ACHN (cell line): Measurements from ENCODE around the gene STRADA.

ENCODE experiments used
- DNase-seq: peaks from one replicate; pipeline ENCODE4 v3.0.0-alpha.2; 2015
- in situ Hi-C: cut with HindIII; loops from 2 replicates; pipeline ENCODE4 v1.10.0; 2017; ENCODE audit warnings: low sequenced_read_pairs, low pct_ligation_motif_present, low pct_unique_long_range_greater_than_20kb

Gene STRADA, protein sequence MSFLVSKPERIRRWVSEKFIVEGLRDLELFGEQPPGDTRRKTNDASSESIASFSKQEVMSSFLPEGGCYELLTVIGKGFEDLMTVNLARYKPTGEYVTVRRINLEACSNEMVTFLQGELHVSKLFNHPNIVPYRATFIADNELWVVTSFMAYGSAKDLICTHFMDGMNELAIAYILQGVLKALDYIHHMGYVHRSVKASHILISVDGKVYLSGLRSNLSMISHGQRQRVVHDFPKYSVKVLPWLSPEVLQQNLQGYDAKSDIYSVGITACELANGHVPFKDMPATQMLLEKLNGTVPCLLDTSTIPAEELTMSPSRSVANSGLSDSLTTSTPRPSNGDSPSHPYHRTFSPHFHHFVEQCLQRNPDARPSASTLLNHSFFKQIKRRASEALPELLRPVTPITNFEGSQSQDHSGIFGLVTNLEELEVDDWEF

DNA sequence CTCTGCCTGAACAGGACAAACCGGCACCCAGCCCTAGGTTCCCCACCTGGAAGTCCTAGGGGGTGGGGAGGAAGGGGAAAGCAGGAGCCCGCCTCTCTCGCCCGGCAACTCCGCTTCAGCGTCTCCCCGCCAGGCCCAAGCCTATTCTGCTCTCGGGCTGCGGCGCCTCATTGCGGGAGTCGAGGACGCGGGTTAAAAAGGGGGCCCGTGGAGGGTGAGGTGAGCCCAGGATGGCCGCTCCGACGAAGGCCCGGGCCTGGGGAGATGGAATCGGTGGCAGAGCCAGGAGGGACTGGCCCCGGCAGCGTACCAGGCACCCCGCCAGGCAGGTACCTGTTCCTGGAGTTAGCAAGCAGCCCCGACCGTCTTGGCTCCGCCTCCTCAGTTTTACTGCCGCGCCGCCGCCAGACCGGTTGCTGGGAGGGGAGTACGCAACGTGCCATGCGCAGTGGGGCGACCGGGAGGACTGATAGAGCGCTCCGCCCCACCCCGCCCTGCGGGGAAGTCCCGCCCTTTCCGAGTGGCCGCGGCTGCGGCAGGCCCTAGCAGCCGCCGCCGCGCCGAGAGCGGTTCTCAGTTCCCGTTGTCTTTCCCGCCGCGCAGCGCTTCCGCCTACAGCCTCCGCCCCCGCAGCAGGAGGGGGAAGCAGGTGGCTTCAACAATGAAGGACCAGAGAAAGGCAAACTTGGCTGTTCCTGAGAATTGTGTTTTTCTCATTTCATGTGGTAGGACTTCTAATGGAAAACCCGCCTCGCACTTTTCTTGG, at the start of gene STRADA:
Gene STRADA, minus strand, starts transcription at position 392 of the 766 bp plus-strand sequence. CDS start 13,430 bp downstream, outside the sequence.
- in situ Hi-C loops, result no loop called here
- DNase-seq, result peak; percentile 99

DNA sequence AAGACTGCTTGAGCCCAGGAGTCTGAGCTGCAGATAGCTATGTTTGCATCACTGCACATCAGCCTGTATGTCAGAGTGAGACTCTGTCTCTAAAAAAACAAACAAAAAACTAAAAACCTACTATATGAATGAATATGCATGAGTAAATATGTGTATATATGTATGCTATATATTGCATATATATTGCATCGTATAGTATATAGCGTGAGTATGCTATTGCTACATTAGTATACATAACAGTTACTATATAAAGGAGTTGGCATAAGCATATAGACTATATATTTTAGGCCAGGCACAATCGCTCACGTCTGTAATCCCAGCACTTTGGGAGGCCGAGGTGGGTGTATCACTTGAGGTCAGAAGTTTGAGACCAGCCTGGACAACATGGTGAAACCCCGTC, 48.5 kb upstream of the STRADA start:
- DNase-seq, result no peak
- in situ Hi-C loops, result no loop called here

DNA sequence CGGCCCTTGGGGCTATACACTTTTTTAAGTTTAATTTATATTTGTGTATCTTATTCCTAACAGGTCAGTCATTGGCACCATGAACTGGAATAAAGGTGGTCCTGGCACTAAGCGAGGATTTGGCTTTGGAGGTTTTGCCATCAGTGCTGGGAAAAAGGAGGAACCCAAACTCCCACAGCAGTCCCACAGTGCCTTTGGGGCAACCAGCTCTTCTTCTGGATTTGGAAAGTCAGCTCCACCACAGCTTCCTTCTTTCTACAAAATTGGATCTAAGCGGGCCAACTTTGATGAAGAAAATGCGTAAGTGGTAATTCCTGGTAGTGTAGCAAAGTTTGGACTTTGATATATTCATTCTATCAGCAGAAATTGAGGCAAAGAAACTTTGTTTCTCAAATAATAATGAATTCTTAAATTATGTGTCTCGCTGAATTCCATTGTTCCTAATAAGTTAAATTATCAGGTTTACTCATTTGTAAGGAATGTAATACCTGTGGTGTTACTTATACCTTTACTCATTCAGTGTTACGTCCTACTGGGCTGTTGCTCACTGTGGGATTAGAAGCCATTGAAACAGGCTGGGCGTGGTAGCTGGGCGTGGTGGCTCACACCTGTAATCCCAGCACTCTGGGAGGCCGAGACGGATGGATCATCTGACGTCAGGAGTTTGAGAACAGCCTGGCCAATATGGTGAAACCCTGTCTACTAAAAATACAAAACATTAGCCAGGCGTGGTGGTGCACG, 45.5 kb upstream of the STRADA start:
- in situ Hi-C loops, result no loop called here
- no peak for DNase-seq

DNA sequence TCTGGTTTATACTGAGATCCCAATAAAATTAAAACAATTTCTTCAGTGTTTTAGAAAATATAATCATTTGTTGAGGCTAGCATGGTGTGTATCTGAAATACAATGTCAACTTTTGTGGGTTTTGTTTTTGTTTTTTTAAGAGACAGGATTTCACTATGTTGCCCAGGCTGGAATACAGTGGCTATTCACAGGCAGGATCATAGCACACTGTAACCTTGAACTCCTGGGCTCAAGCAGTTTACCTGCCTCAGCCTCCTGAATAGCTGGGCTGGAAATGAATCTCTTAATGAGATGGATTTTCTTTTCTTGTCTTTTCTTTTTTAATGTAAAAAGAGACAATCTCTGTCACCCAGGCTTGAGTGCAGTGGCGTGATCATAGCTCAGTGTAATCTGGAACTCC, 44.5 kb upstream of the STRADA start:
- in situ Hi-C loops, result no loop called here
- no peak for DNase-seq

DNA sequence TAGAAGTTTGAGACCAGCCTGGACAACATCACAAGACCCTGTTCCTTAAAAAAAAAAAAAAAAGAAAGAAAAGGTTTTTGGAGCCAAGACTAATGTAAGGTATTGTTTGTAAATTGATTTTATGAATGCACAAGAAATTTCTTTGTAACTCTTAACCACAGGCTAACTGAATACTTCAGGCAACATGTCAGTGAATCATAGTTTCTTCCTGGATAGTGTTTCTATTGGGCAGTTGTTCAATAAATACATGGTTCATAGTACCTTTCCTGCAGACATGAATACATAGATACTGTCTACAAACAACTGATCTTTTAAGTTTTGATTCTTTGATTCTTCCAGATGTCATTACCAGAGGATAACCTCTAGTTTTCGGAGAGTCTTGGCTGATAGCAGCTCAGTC, 44.0 kb upstream of the STRADA start:
- in situ Hi-C loops, result no loop called here
- no peak for DNase-seq

DNA sequence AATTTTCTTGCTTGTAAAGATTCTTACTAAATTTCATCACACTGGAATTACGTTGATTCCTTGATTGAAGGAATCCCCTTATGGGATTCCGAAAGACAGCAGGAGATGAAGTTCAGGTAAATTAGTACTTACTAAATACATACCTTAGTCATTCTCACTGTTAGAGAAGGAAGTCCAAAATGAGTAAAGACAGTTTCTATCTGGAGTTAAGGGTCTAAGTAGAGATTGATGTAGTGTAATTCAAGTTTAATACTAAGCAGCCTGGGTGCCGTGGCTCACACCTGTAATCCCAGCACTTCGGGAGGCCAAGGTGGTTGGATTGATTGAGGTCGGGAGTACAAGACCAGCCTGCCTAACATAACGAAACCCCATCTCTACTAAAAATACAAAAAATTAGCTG, 41.9 kb upstream of the STRADA start:
- in situ Hi-C loops, result no loop called here
- no peak for DNase-seq

DNA sequence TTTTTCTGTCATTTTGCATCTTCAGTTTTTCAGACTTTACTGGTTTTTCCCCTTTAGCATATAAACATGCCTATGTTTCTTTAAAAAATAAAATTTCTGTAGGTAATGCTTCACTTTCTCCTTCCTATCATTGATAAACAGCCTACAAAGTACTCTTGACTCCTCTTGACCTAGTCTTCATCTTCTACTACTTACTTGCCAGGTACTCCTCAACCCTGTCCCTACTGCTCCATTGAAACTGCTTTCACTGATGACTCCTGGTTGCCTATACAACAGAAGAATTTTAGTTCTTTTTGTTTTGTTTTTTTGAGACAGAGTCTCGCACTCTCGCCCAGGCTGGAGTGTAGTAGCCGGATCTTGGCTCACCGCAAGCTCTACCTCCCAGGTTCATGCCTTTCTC, 39.3 kb upstream of the STRADA start:
- no peak for DNase-seq

DNA sequence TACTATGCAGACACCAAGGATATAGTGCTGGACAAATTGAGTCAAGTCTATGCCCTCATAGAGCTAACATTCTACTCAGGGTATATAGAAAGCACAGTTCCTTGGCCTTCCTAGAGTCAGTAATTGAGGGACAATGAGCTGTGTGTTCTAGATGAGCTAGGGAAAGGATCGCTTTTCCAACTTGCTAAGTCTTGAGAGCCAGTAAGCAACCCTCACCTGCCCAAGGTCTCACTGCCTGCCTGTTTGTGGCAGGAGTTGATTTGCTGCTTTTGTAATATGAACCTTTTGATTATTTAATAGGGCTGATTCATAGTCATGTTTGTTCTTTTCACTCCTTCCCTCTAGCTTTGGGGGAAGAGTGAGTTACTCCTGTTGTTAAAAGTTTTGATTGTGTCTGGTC, 38.9 kb upstream of the STRADA start:
- in situ Hi-C loops, result no loop called here
- DNase-seq, result no peak

More for the DNA sequence above, 39.3 kb upstream of the STRADA start:
- in situ Hi-C loops, result no loop called here

DNA sequence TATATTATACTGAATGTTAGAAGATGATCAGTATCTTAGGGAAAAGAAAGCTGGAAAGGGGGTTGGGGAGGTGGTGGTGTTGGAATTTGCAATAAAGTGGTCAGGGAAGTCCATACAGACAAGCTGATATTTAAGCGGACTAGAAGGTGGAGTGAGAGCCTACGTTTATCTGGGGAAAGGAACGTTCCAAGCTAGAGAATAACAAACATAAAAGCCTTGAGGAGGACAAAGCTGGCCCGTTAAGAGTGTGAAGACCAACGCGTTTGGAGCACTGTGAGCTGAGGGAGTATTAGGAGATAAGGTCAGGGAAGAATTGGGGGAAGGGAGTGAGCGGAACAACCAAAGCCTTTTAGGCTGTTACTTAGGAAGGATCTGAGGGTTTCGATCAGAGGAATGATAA, 33.8 kb upstream of the STRADA start:
- no peak for DNase-seq
- in situ Hi-C loops, result no loop called here

DNA sequence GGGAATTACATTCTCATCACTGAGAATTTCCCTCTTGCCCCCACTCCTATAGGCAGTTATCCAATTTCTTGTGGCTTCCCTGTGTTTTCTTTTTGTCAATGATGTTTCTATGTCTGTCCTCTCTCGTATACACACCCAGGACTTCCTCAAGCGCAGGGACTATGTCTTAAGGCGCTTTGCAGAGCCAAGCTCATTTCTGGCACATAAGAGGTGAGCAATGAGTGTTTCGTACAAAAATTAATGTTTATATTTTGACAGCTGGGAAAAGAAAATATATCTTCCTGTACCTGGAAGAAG, 33.3 kb upstream of the STRADA start:
- in situ Hi-C loops, result no loop called here
- DNase-seq, result peak; percentile 9

DNA sequence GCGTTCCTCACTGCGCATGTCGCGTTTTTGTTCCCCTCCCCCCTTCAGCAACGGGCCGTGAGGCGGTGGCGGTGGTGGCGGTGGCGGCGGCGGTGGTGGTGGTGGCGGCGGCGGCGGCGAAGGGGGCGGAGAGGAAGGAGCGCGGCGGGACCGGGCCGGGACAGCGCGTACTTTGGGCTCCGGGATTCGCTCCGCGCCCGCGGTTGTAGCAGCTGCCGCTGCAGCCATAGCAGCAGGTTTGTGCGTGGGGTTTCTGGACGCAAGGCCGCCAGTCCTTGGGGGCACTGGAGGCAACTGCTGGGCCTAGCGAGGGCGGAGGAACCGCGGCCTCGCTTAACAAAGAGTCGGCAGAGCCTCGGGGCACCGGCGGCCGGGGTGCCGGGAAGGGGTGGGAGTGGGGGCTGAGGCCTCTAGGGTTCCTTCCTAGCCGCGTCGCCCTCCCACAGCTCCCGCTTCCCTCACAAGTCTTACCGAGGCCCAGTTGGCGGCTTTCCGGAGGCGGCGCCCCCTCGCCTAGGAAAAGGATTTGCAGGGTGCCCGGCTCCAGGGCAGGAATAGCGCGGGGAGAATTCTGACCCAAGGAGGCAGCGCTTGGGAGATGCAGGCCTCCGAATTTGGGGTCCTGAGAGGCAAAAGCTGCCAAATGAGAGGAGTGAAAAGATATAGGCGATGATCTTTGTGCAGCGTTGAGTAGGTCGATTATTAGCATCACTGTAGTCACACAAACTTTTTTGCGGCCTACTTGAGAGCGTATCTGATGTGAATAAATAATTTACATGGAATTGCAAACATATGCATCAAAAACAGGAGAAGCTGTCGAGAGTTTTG, 32.8 kb upstream of the STRADA start, which contains the start of gene DDX42:
Gene DDX42, plus strand, starts transcription at position 30 of the 828 bp plus-strand sequence. CDS start 12,880 bp downstream, outside the sequence.
- DNase-seq, result peak; percentile 77
- in situ Hi-C loops, result no loop called here

DNA sequence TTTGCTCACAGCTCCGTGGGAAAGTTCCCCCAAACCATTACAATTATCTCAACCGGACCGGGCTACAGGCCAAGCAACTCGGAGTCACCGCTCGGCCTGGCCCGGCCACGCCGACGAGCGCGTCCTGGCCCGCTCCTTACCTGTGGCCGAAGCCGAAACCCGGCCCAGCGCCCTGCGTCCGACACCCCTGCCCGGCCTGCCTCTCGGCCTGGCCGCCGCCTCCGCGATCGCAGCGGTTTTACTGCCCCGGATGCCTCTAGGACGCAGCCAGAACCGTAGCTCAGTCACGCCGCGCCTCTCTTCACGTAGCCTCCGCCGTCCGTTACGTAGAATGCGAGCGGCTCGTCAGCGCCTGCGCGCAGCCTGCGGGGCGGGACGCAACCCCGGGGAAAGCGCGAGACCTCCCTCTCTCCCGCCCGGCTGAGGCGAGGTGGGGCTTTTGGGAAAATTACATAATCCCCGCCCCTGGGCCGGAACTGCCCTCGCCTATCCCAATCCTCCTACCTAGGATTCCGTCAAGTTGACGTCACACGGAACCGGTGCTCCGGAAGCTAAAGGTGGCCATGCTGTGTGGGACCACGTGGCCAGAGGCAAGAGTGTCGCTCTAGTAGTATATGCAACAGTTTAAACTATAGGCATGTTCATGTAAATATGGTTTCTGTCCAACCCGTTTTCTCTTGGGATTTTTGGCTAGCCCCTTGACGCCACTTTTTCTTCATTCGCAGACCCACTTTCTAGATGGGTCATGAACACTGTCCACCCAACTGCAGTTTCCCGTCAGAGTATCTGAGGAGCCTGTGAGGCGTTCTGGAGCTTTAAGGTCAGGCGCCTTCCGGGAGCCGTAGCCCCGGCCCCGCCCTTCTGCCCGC, 31.9 kb upstream of the STRADA start, which contains the start of gene CCDC47:
Gene CCDC47, minus strand, starts transcription at position 326 of the 869 bp plus-strand sequence. CDS start 7,422 bp downstream, outside the sequence.
- DNase-seq, result peak; percentile 99
- in situ Hi-C loops, result no loop called here

DNA sequence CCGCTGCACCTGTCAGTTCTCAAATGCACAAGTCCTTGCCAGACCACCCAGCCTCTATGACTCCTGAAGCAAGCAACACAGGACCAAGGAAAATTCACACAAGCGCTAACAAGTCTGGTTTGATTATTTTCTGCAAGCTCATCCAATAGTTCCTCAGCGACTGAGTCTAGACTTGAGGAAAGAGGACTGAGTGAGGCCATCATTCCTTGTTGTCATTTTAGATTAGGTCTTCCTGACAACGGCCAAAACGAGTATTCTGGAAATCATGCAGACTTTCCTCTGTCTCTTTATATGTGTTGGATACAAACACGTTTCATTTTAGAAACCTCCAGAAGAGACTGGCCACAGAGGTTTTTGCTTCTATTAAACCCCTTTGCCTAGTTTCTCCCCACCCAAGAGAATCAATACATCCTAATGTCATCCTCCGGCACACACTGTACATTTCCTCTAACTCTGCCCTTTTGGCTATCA, 31.2 kb upstream of the STRADA start:
- in situ Hi-C loops, result no loop called here
- DNase-seq, result peak; percentile 56

DNA sequence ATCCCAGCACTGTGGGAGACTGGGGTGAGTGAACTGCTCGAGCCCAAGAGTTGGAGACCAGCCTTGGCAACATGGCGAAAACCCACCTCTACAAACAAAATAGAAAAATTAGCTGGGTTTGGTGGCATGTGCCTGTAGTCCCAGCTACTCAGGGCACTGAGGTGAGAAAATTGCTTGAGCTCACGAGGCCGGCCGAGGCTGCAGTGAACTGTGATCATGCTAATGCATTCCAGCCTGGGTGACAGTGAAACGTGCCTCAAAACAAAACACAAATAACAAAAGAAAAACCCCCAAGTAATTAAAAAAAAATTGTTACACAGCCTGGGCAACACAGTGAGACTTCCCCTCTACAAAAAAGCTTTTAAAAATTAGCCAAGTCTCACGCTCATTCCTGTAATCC, 26.8 kb upstream of the STRADA start:
- in situ Hi-C loops, result loop anchor here (10.0 kb wide), 1 partner anchor 46 kb away; no protein-coding TSS in a partner anchor
- DNase-seq, result no peak

DNA sequence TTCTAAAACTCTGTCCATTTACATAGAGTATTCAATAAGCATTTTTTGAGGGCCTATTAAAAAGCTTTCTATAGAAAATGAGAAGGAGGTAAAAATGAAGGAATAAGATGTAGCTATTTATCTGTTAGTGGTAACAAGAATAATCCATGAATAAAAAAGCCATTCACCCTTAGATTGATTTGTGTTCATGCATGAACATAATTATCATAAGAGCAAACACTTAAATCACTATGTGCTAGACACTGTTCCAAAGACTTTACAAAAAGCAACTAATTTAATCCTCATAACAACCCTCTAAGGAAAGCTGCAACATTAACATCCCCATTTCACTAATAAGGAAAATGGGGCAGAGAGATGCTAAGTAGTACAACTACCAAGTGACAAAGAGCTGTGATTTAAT, 25.2 kb upstream of the STRADA start:
- no peak for DNase-seq
- in situ Hi-C loops, result loop anchor here (10.0 kb wide), 1 partner anchor 48 kb away; no protein-coding TSS in a partner anchor

DNA sequence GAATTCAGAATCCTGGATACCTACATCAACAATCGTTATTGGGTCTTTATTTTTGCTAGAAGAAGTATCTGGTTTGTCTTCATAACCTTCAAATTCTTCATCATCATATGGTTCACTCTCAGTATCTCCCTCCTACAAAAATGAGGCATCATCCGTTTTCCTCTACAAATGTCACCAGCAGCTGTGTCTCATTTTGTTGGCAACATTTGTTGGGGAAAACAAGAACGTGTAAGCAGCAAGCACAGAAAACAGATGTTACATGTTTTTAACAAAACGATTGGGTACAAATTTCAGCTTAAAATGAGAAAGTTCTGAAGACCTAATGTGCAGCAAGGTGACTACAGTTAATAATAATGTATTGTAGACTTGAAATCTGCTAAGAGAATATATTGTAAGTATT, 23.1 kb upstream of the STRADA start:
- in situ Hi-C loops, result loop anchor here (10.0 kb wide), 1 partner anchor 50 kb away; no protein-coding TSS in a partner anchor
- DNase-seq, result no peak
